Muscle layer of colon (tissue), 2 donors: ENCODE data around the gene KRT37.
"Not testable (repeated sequence)": the region's sequence is repeated elsewhere in the genome, so short reads cannot be mapped to it uniquely, and the experiment has no call there.

ENCODE experiments used
- H3K27ac ChIP-seq: one replicate; pipeline ENCODE4 v1.7.0; 2013; ENCODE audit warnings: low read depth, mild to moderate bottlenecking, low read length, moderate library complexity
- H3K27me3 ChIP-seq, 2 donors: one replicate each; pipeline ENCODE4 v1.7.0; 2013; ENCODE audit warnings: low read length in 2 of 2, mild to moderate bottlenecking in 2 of 2; ENCODE audit not compliant: insufficient read depth in 2 of 2, control insufficient read depth in 1 of 2
- H3K36me3 ChIP-seq: one replicate; pipeline ENCODE4 v1.7.0; 2013; ENCODE audit warnings: mild to moderate bottlenecking, low read length; ENCODE audit not compliant: insufficient read depth
- H3K4me1 ChIP-seq: one replicate; pipeline ENCODE4 v1.7.0; 2013; ENCODE audit warnings: mild to moderate bottlenecking, low read length; ENCODE audit not compliant: insufficient read depth
- H3K4me3 ChIP-seq, 2 donors: one replicate each; pipeline ENCODE4 v1.7.0; 2013; ENCODE audit warnings: low read length in 2 of 2, low read depth in 1 of 2, mild to moderate bottlenecking in 1 of 2, moderate library complexity in 1 of 2
- H3K9ac ChIP-seq: one replicate; pipeline ENCODE4 v1.7.0; 2013; ENCODE audit warnings: low read length
- H3K9me3 ChIP-seq: one replicate; pipeline ENCODE4 v1.7.0; 2013; ENCODE audit warnings: mild to moderate bottlenecking, low read length
- donor health status: abdominal sarcoma.
- donor health status: Adenocarcinoma of cecum.

Gene KRT37

GRCh38 chr17:41390411-41390938, 33.9 kb downstream of the KRT37 start:
- no peaks in the 10 kb centered on the region for H3K36me3 ChIP-seq
- H3K27me3 ChIP-seq, result no peaks in the 10 kb centered on the region
- H3K9ac ChIP-seq, result no peak overlapping the region
- H3K4me1 ChIP-seq, result no peaks in the 10 kb centered on the region
- H3K4me3 ChIP-seq, result no peak overlapping the region
- H3K27ac ChIP-seq, result no peak overlapping the region
- H3K9me3 ChIP-seq, result no peaks in the 10 kb centered on the region

DNA sequence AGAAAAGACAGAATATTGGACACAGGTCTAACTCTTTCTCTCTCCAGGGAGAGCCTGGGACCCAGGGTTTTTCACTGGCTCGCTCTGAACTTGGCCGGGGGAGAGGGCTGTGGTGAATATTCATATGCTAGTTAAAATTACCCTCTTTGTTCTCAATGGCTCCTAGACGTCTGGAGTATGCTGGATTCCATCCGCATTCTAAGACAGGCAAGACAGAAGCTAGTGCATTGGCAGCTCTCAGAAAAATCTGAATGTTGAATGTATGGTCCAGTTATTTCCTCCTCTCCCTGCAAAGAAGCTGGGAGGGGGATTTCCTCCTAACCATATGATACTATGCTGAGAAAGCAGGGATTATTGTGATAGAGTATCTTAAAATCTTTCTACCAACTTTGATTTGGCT, 36.7 kb downstream of the KRT37 start:
- Histone ChIP-seq H3K4me3 (no peak overlapping the region), H3K4me1 (no peaks in the 10 kb centered on the region), H3K9ac (no peak overlapping the region), H3K27ac (no peak overlapping the region), H3K36me3 (no peaks in the 10 kb centered on the region), H3K9me3 (no peaks in the 10 kb centered on the region), H3K27me3 (no peaks in the 10 kb centered on the region)

DNA sequence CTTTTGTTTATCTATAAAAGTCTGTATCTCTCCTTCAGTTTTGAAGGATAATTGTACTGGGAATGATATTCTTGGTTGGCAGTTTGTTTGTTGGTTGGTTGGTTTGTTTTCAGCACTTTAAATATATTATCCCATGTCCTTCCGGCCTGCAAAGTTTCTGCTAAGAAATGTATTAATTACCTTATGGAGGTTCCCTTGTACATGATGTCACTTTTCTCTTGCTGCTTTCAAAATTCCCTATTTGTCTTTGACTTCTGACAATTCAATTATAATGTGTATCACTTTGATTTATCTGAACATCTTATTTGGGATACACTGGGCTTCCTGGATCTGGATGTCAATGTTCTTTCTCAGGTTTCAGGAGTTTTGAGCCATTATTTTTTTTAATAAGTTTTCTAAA, 38.2 kb downstream of the KRT37 start:
- H3K9me3 ChIP-seq, result no peaks in the 10 kb centered on the region
- no peak overlapping the region for H3K9ac ChIP-seq
- H3K4me3 ChIP-seq, result no peak overlapping the region
- no peaks in the 10 kb centered on the region for H3K36me3 ChIP-seq
- H3K27me3 ChIP-seq, result no peaks in the 10 kb centered on the region
- no peaks in the 10 kb centered on the region for H3K4me1 ChIP-seq
- H3K27ac ChIP-seq, result no peak overlapping the region

DNA sequence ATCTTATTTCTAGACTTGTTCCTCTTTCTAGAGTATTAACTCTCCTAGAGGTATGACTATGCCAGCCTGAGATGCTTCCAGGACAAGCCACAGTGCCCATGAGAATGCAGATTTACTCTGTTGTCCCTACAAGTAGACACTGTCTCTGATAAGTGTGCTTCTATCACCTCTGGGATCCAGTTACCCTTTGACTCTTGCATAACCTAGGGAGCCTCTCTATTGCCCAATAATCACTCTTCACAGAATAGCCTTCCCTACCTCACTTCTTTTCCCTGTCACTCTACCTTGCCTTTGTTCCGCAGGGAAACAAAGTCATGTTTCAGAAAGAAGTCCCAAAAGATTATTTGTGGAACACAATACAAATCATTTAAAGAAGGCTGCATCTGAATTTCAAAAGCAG, 40.7 kb downstream of the KRT37 start:
- no peaks in the 10 kb centered on the region for H3K27me3 ChIP-seq
- no peak overlapping the region for H3K4me3 ChIP-seq

GRCh38 chr17:41382394-41382793, 42.0 kb downstream of the KRT37 start:
- no peak overlapping the region for H3K27ac ChIP-seq
- no peaks in the 10 kb centered on the region for H3K9me3 ChIP-seq
- H3K36me3 ChIP-seq, result no peaks in the 10 kb centered on the region
- no peak overlapping the region for H3K9ac ChIP-seq
- H3K4me1 ChIP-seq, result no peaks in the 10 kb centered on the region
- H3K4me3 ChIP-seq, result no peak overlapping the region
- no peaks in the 10 kb centered on the region for H3K27me3 ChIP-seq

More for the DNA sequence above, 40.7 kb downstream of the KRT37 start:
- H3K36me3 ChIP-seq, result no peaks in the 10 kb centered on the region
- no peaks in the 10 kb centered on the region for H3K4me1 ChIP-seq
- no peak overlapping the region for H3K9ac ChIP-seq
- H3K9me3 ChIP-seq, result no peaks in the 10 kb centered on the region
- no peak overlapping the region for H3K27ac ChIP-seq

- not testable (repeated sequence) for H3K27ac ChIP-seq, H3K9ac ChIP-seq, H3K9me3 ChIP-seq, H3K4me1 ChIP-seq, H3K27me3 ChIP-seq, H3K4me3 ChIP-seq, H3K36me3 ChIP-seq
Measured at GRCh38 chr17:41381943-41382342, 42.4 kb downstream of the KRT37 start, which contains the start of gene KRT34. TSS of gene KRT34 (minus strand) at chr17:41382306. CDS start at chr17:41382246, 60 bp downstream.

- H3K27me3 ChIP-seq, H3K9me3 ChIP-seq, H3K27ac ChIP-seq, H3K9ac ChIP-seq, H3K36me3 ChIP-seq, H3K4me3 ChIP-seq, H3K4me1 ChIP-seq: not testable (repeated sequence)
Measured at GRCh38 chr17:41380091-41380490, 44.3 kb downstream of the KRT37 start.

GRCh38 chr17:41377546-41377945, 46.8 kb downstream of the KRT37 start:
- no peak overlapping the region for H3K27ac ChIP-seq

More at GRCh38 chr17:41377546-41377945, 46.8 kb downstream of the KRT37 start:
- no peak overlapping the region for H3K4me3 ChIP-seq
- no peaks in the 10 kb centered on the region for H3K27me3 ChIP-seq
- no peaks in the 10 kb centered on the region for H3K4me1 ChIP-seq
- no peaks in the 10 kb centered on the region for H3K9me3 ChIP-seq
- H3K36me3 ChIP-seq, result no peaks in the 10 kb centered on the region
- no peak overlapping the region for H3K9ac ChIP-seq
